Osteocyte (in vitro differentiated cells): ENCODE data around the gene FADS1. TPM values are rescaled to one million over a fixed set of nuclear protein-coding genes. Genes with fewer than 3 reads are reported as not detected.

Experiments used
- DNase-seq: peaks from one replicate; pipeline ENCODE4 v3.0.0; 2021; ENCODE audit warnings: mixed read lengths; ENCODE audit not compliant: unreplicated experiment; ENCODE audit errors: extremely low spot score
- H3K27ac Mint-ChIP-seq: one replicate; pipeline ENCODE4 v1.8.0; 2021; ENCODE audit warnings: mild to moderate bottlenecking, mixed read lengths; ENCODE audit not compliant: unreplicated experiment
- H3K27me3 Mint-ChIP-seq: one replicate; pipeline ENCODE4 v1.8.0; 2021; ENCODE audit warnings: mixed read lengths; ENCODE audit not compliant: unreplicated experiment
- H3K36me3 Mint-ChIP-seq: one replicate; pipeline ENCODE4 v1.8.0; 2021; ENCODE audit warnings: mixed read lengths; ENCODE audit not compliant: unreplicated experiment
- H3K4me1 Mint-ChIP-seq: one replicate; pipeline ENCODE4 v1.8.0; 2021; ENCODE audit warnings: mixed read lengths; ENCODE audit not compliant: unreplicated experiment
- H3K4me3 Mint-ChIP-seq: one replicate; pipeline ENCODE4 v1.8.0; 2021; ENCODE audit warnings: mild to moderate bottlenecking, moderate library complexity, mixed read lengths; ENCODE audit not compliant: unreplicated experiment
- H3K9me3 Mint-ChIP-seq: one replicate; pipeline ENCODE4 v1.8.0; 2021; ENCODE audit warnings: mixed read lengths; ENCODE audit not compliant: unreplicated experiment
- total RNA-seq: library from RNA; stranded (reverse); gene quantifications from 2 replicates; pipeline ENCODE4 v1.2.1, GENCODE V29; 2021
- TF ChIP-seq, protein P1 (sequence below): fragments of 200-600 bp; sonication (generic); IDR thresholded peaks from 2 replicates; pipeline ENCODE4 v1.5.0; 2021; ENCODE audit warnings: antibody characterized with exemption, mild to moderate bottlenecking, moderate library complexity

The FADS1 gene
- total RNA-seq, 1 donor from 2014 or later, result 76.0 TPM

DNA sequence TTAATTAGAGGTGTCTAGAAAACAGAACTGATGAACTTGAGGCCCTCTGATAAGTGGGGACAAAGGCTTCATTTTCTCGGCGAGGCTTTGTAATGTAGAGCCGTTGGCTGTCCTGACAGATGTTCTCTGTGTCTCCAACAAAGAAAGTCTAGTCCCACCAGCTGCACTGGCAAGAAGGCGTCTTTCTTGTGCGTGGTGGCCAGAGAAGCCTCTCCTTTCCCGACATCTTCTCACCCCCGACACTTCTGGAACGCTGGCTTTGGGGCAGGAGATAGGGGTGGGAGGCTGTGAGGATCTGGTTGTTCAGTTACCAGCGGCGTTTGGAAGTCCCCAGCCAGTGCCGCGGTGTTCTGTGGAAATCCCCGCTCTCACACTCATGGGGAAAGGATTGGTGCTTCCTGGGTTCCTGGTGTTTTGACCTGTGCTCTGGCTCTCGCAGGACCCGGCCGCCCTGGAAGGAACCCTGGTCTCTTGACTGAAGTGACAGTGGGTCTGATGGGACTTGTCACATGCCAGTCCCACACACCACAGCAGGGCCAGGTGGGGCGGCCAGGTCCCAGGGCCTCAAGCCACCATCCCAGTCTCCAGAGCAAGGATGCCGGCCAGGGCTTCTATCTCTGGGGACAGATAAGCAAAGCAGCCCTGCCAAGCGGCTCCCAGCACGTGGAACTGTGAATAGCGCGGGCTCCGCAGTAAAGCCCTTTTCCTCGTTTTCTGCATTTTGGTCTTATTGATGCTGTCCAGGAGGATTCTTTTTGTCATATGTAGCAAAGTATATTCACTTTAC is 34.5 kb upstream of the FADS1 start:
- H3K36me3 Mint-ChIP-seq, result peaks cover 28% of the 10 kb centered on the region
- no peaks in the 10 kb centered on the region for H3K4me1 Mint-ChIP-seq
- TF ChIP-seq, protein P1, sequence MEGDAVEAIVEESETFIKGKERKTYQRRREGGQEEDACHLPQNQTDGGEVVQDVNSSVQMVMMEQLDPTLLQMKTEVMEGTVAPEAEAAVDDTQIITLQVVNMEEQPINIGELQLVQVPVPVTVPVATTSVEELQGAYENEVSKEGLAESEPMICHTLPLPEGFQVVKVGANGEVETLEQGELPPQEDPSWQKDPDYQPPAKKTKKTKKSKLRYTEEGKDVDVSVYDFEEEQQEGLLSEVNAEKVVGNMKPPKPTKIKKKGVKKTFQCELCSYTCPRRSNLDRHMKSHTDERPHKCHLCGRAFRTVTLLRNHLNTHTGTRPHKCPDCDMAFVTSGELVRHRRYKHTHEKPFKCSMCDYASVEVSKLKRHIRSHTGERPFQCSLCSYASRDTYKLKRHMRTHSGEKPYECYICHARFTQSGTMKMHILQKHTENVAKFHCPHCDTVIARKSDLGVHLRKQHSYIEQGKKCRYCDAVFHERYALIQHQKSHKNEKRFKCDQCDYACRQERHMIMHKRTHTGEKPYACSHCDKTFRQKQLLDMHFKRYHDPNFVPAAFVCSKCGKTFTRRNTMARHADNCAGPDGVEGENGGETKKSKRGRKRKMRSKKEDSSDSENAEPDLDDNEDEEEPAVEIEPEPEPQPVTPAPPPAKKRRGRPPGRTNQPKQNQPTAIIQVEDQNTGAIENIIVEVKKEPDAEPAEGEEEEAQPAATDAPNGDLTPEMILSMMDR, result no peak
- no peaks in the 10 kb centered on the region for H3K27me3 Mint-ChIP-seq
- no peaks in the 10 kb centered on the region for H3K9me3 Mint-ChIP-seq
- DNase-seq, result no peak
- no peak overlapping the region for H3K4me3 Mint-ChIP-seq
- H3K27ac Mint-ChIP-seq, result no peak overlapping the region

DNA sequence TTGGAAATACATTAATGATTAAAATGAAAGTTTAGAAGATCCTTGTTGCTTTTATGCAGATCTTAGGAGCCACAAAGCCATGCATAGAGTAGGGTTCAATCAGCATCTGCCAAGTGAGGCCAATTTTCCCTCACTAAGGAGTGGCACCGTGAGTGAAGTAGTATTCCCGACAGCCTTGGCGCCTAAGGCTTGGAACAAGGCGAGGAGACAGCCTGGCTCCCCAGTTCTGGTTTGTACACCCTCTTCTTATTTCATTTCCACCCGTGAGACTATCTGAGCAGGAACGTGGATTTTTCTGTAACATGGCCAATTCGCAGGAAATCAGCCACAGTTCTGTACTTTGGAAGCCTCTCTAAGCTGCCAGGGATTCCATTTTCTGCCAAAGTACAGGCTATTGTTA is 33.9 kb upstream of the FADS1 start:
- TF ChIP-seq, protein P1, result no peak
- peaks cover 2% of the 10 kb centered on the region for H3K4me1 Mint-ChIP-seq
- H3K4me3 Mint-ChIP-seq, result no peak overlapping the region
- peaks cover 32% of the 10 kb centered on the region for H3K36me3 Mint-ChIP-seq
- H3K9me3 Mint-ChIP-seq, result no peaks in the 10 kb centered on the region
- H3K27me3 Mint-ChIP-seq, result no peaks in the 10 kb centered on the region
- no peak overlapping the region for H3K27ac Mint-ChIP-seq
- no peak for DNase-seq

GRCh38 chr11:61848631-61849030 is 31.8 kb upstream of the FADS1 start:
- TF ChIP-seq, protein P1, result no peak
- Mint-ChIP-seq H3K4me1 (peaks cover 2% of the 10 kb centered on the region), H3K9me3 (no peaks in the 10 kb centered on the region), H3K27me3 (no peaks in the 10 kb centered on the region), H3K27ac (no peak overlapping the region), H3K36me3 (peaks cover 32% of the 10 kb centered on the region), H3K4me3 (no peak overlapping the region)
- no peak for DNase-seq

- H3K36me3 Mint-ChIP-seq, result peaks cover 31% of the 10 kb centered on the region
- H3K27me3 Mint-ChIP-seq, result no peaks in the 10 kb centered on the region
- TF ChIP-seq, protein P1, result no peak
- DNase-seq, result no peak
- H3K4me3 Mint-ChIP-seq, result no peak overlapping the region
- no peak overlapping the region for H3K27ac Mint-ChIP-seq
- H3K4me1 Mint-ChIP-seq, result peaks cover 2% of the 10 kb centered on the region
- no peaks in the 10 kb centered on the region for H3K9me3 Mint-ChIP-seq
Measured at GRCh38 chr11:61847914-61848581, 31.2 kb upstream of the FADS1 start.

- Mint-ChIP-seq H3K4me1 (peaks cover 2% of the 10 kb centered on the region), H3K27me3 (no peaks in the 10 kb centered on the region), H3K27ac (peak overlapping the region; percentile 65), H3K9me3 (no peaks in the 10 kb centered on the region), H3K36me3 (peaks cover 33% of the 10 kb centered on the region), H3K4me3 (no peak overlapping the region)
- TF ChIP-seq, protein P1, result no peak
- DNase-seq, result no peak
Measured at GRCh38 chr11:61846362-61847020, 29.7 kb upstream of the FADS1 start.
